Progenitor cell of endocrine pancreas (in vitro differentiated cells): ENCODE results near the gene MAGED1. TPM values are rescaled to one million over a fixed set of nuclear protein-coding genes. Genes with fewer than 3 reads are reported as not detected.

Experiments
- DNase-seq: peaks from one replicate; pipeline ENCODE4 v3.0.0; 2021; ENCODE audit warnings: low spot score; ENCODE audit not compliant: unreplicated experiment
- H3K27ac Mint-ChIP-seq: 2 replicates; pipeline ENCODE4 v1.8.0; 2021; ENCODE audit warnings: mild to moderate bottlenecking, moderate library complexity, mixed read lengths
- H3K27me3 Mint-ChIP-seq: 2 replicates; pipeline ENCODE4 v1.8.0; 2021; ENCODE audit warnings: mixed read lengths
- H3K36me3 Mint-ChIP-seq: 2 replicates; pipeline ENCODE4 v1.8.0; 2022; ENCODE audit warnings: mixed read lengths; ENCODE audit not compliant: insufficient read depth
- H3K4me1 Mint-ChIP-seq: 2 replicates; pipeline ENCODE4 v1.8.0; 2021; ENCODE audit warnings: low read depth, mixed read lengths
- H3K4me3 Mint-ChIP-seq: 2 replicates; pipeline ENCODE4 v1.8.0; 2021; ENCODE audit warnings: low read depth, mild to moderate bottlenecking, moderate library complexity, mixed read lengths
- H3K9me3 Mint-ChIP-seq: 2 replicates; pipeline ENCODE4 v1.8.0; 2021; ENCODE audit warnings: low read depth, mixed read lengths
- CTCF ChIP-seq: fragments of 200-600 bp; sonication (generic); IDR thresholded peaks from one replicate; pipeline ENCODE4 v1.5.0; 2021; ENCODE audit warnings: antibody characterized with exemption, mild to moderate bottlenecking; ENCODE audit not compliant: unreplicated experiment
- total RNA-seq: library from RNA; stranded (reverse); gene quantifications from 2 replicates; pipeline ENCODE4 v1.2.1, GENCODE V29; 2021

MAGED1 gene
- total RNA-seq, 1 donor from 2014 or later = 230 TPM

- DNase-seq = no peak
- Mint-ChIP-seq H3K4me3 (no peak overlapping the region), H3K27ac (no peak overlapping the region)
Observed at GRCh38 chrX:51853251-51853650, 40.2 kb upstream of the MAGED1 start.

GRCh38 chrX:51855698-51856097 is 37.7 kb upstream of the MAGED1 start:
- Mint-ChIP-seq H3K27me3 (no peaks in the 10 kb centered on the region), H3K36me3 (peaks cover 20% of the 10 kb centered on the region), H3K27ac (no peak overlapping the region), H3K4me3 (no peak overlapping the region), H3K4me1 (no peaks in the 10 kb centered on the region), H3K9me3 (peaks cover 30% of the 10 kb centered on the region)
- no peak for DNase-seq
- TF ChIP-seq CTCF = no peak

More at GRCh38 chrX:51853251-51853650, 40.2 kb upstream of the MAGED1 start:
- Mint-ChIP-seq H3K27me3 (no peaks in the 10 kb centered on the region), H3K36me3 (peaks cover 17% of the 10 kb centered on the region), H3K4me1 (no peaks in the 10 kb centered on the region), H3K9me3 (peaks cover 20% of the 10 kb centered on the region)
- TF ChIP-seq CTCF = no peak

- TF ChIP-seq CTCF = no peak
- no peaks in the 10 kb centered on the region for H3K4me1 Mint-ChIP-seq
Observed at GRCh38 chrX:51857159-51857733, 36.2 kb upstream of the MAGED1 start.

GRCh38 chrX:51860679-51861078 is 32.7 kb upstream of the MAGED1 start:
- Mint-ChIP-seq H3K27ac (no peak overlapping the region), H3K9me3 (peaks cover 35% of the 10 kb centered on the region), H3K4me3 (no peak overlapping the region), H3K27me3 (no peaks in the 10 kb centered on the region), H3K36me3 (peaks cover 19% of the 10 kb centered on the region), H3K4me1 (no peaks in the 10 kb centered on the region)
- peak; percentile 57 for TF ChIP-seq CTCF
- no peak for DNase-seq

More at GRCh38 chrX:51857159-51857733, 36.2 kb upstream of the MAGED1 start:
- Mint-ChIP-seq H3K27ac (no peak overlapping the region), H3K27me3 (no peaks in the 10 kb centered on the region), H3K36me3 (peaks cover 20% of the 10 kb centered on the region), H3K4me3 (no peak overlapping the region), H3K9me3 (peaks cover 30% of the 10 kb centered on the region)
- no peak for DNase-seq

- no peaks in the 10 kb centered on the region for H3K4me1 Mint-ChIP-seq
- peaks cover 10% of the 10 kb centered on the region for H3K36me3 Mint-ChIP-seq
- H3K9me3 Mint-ChIP-seq = peaks cover 33% of the 10 kb centered on the region
- H3K27ac Mint-ChIP-seq = no peak overlapping the region
- H3K4me3 Mint-ChIP-seq = no peak overlapping the region
- DNase-seq = no peak
- TF ChIP-seq CTCF = no peak
- no peaks in the 10 kb centered on the region for H3K27me3 Mint-ChIP-seq
Observed at GRCh38 chrX:51862920-51863319, 30.5 kb upstream of the MAGED1 start.
